T-helper 1 cell treated with Interleukin-12 subunit alpha and Interleukin-12 subunit beta and Interleukin-4 antibody, amounts not matched to agents 30 μg/mL and 1 μg/mL, for 36 hours (primary cell): Measurements from ENCODE around the gene CD34.

Experiments used
- H3K27ac Mint-ChIP-seq: one replicate; pipeline ENCODE4 v1.8.0; 2021; ENCODE audit warnings: mild to moderate bottlenecking, mixed read lengths
- H3K27me3 Mint-ChIP-seq: one replicate; pipeline ENCODE4 v1.8.0; 2021; ENCODE audit warnings: low read depth, mixed read lengths
- H3K36me3 Mint-ChIP-seq: one replicate; pipeline ENCODE4 v1.8.0; 2021; ENCODE audit warnings: low read depth, mixed read lengths
- H3K4me1 Mint-ChIP-seq: one replicate; pipeline ENCODE4 v1.8.0; 2021; ENCODE audit warnings: low read depth, mixed read lengths
- H3K4me3 Mint-ChIP-seq: one replicate; pipeline ENCODE4 v1.8.0; 2021; ENCODE audit warnings: mild to moderate bottlenecking, moderate library complexity, mixed read lengths
- H3K9me3 Mint-ChIP-seq: one replicate; pipeline ENCODE4 v1.8.0; 2021; ENCODE audit warnings: mixed read lengths

CD34 gene

DNA sequence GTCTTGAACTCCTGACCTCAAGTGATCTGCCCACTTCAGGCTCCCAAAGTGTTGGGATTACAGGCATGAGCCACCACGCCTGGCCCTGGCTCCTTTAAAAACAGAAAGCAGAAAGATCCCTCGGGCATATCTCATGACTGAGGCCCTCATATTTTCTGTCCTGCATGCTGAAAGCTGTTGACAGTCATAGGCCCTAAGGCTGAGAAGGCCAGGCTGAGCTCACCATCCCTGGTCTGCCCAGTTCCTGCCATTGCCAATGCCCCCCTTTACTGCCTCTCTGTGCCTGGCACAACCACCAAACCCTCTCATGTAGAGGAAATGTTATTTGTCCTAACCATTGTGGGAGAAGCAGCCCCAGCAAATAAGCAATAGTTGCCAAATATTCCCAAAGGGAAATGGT is 12.7 kb downstream of the CD34 start:
- no peaks in the 10 kb centered on the region for H3K9me3 Mint-ChIP-seq
- H3K27me3 Mint-ChIP-seq, result peaks cover 27% of the 10 kb centered on the region
- no peaks in the 10 kb centered on the region for H3K36me3 Mint-ChIP-seq
- H3K4me3 Mint-ChIP-seq, result no peak overlapping the region
- H3K27ac Mint-ChIP-seq, result no peak overlapping the region
- H3K4me1 Mint-ChIP-seq, result peaks cover 5% of the 10 kb centered on the region

DNA sequence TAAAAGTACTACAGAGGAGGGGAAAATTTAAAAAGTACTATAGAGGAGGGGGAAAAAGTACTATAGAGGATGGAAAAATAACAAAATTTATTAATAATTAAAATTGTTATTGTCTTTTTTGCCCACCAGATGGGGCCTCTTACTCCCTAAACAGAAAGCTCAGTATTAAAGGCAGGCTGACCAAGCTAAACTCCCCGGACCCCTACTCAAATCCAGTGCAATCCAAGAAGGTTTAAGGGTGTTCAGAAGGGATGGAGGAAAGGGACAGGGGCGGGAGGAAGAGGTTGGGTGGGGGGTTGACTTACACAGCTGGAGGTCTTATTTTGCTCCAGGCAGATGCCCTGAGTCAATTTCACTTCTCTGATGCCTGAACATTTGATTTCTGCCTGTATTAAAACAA is 13.7 kb downstream of the CD34 start:
- H3K36me3 Mint-ChIP-seq, result no peaks in the 10 kb centered on the region
- H3K9me3 Mint-ChIP-seq, result no peaks in the 10 kb centered on the region
- peaks cover 32% of the 10 kb centered on the region for H3K27me3 Mint-ChIP-seq
- no peak overlapping the region for H3K4me3 Mint-ChIP-seq
- H3K27ac Mint-ChIP-seq, result no peak overlapping the region
- peaks cover 5% of the 10 kb centered on the region for H3K4me1 Mint-ChIP-seq

- Mint-ChIP-seq H3K9me3 (no peaks in the 10 kb centered on the region), H3K36me3 (no peaks in the 10 kb centered on the region), H3K27ac (no peak overlapping the region), H3K4me3 (no peak overlapping the region), H3K4me1 (peaks cover 5% of the 10 kb centered on the region), H3K27me3 (peaks cover 32% of the 10 kb centered on the region)
Observed at GRCh38 chr1:207896547-207896946, 14.4 kb downstream of the CD34 start.

DNA sequence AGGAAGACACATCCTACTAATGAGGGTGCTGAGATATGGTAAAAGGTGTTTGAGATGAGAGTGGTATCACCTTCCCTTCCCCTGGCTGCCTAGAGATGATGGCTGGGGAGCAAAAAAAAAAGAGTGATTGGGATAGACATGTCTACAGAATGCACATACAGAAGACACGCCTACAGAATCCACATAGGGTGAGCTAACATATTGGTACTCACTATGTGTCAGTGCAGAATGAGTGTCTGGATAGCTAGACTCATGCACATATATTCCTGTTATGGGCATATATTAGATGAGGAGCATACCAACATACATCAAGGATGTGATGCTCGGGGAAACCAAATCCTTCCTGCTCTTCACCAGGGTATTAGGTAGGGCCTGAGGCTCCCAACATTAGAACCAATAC is 16.2 kb downstream of the CD34 start:
- H3K27me3 Mint-ChIP-seq, result peaks cover 33% of the 10 kb centered on the region
- H3K4me1 Mint-ChIP-seq, result peaks cover 3% of the 10 kb centered on the region
- no peaks in the 10 kb centered on the region for H3K36me3 Mint-ChIP-seq
- H3K4me3 Mint-ChIP-seq, result no peak overlapping the region
- H3K9me3 Mint-ChIP-seq, result no peaks in the 10 kb centered on the region
- no peak overlapping the region for H3K27ac Mint-ChIP-seq

DNA sequence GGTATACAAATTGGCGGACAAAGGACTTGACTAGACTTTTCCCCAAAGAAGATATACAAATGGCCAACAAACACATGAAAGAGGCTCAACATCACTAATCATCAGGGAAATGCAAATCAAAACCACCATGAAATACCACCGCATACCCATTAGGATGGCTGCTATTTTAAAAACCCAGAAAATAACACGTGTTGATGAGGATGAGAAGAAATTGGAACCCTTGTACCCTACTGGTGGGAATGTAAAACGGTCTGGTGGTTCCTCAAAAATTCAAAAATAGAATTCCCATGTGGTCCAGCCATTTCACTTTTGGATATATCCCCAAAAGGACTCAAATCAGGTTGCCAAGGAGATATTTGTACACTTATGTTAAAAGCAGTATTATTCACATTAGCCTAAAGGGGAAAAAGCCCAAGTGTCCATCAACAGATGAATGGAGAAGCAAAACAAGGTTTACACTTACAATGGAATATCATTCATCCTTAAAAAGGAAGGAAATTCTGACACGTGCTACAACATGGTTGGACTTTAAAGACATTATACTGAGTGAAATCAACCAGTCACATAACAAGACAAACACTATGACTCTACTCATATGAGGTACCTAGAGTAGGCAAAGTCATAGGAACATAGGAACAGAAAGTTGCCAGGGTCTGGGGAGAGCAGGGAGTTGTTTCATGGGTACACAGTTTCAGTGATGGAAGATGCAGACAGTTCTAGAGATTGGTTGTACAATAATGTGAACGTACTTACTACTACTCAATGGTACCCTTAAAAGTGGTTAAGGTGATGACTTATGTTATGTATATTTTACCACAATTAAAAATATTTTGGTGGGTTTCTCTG is 17.0 kb downstream of the CD34 start:
- Mint-ChIP-seq H3K27ac (no peak overlapping the region), H3K27me3 (peaks cover 39% of the 10 kb centered on the region), H3K4me3 (no peak overlapping the region), H3K9me3 (no peaks in the 10 kb centered on the region), H3K4me1 (peaks cover 5% of the 10 kb centered on the region), H3K36me3 (no peaks in the 10 kb centered on the region)

DNA sequence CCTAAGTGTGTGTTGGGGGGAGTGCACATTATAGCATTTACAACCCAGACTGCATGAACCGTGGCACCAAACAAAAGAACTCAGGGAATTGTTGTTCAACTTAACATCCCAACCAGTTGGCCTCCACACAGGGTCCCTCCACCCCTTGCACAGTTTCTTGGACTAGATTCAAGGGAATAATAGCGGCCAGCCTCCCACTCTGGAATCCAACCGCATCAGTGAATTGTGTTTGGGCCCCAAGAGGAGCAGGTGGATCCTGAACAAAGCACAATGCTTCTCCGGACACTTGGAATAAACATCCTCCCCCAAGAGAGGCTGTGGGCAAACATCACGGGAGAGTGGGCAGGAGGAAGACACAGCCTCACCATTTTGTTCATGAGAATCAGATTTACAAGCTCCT is 18.2 kb downstream of the CD34 start:
- no peaks in the 10 kb centered on the region for H3K36me3 Mint-ChIP-seq
- H3K4me1 Mint-ChIP-seq, result peaks cover 5% of the 10 kb centered on the region
- H3K27me3 Mint-ChIP-seq, result peaks cover 43% of the 10 kb centered on the region
- no peaks in the 10 kb centered on the region for H3K9me3 Mint-ChIP-seq
- no peak overlapping the region for H3K4me3 Mint-ChIP-seq
- H3K27ac Mint-ChIP-seq, result no peak overlapping the region

- Mint-ChIP-seq H3K9me3 (no peaks in the 10 kb centered on the region), H3K27ac (no peak overlapping the region), H3K4me3 (no peak overlapping the region), H3K27me3 (peaks cover 40% of the 10 kb centered on the region), H3K4me1 (peaks cover 9% of the 10 kb centered on the region), H3K36me3 (no peaks in the 10 kb centered on the region)
Observed at GRCh38 chr1:207891148-207891547, 19.8 kb downstream of the CD34 start.

DNA sequence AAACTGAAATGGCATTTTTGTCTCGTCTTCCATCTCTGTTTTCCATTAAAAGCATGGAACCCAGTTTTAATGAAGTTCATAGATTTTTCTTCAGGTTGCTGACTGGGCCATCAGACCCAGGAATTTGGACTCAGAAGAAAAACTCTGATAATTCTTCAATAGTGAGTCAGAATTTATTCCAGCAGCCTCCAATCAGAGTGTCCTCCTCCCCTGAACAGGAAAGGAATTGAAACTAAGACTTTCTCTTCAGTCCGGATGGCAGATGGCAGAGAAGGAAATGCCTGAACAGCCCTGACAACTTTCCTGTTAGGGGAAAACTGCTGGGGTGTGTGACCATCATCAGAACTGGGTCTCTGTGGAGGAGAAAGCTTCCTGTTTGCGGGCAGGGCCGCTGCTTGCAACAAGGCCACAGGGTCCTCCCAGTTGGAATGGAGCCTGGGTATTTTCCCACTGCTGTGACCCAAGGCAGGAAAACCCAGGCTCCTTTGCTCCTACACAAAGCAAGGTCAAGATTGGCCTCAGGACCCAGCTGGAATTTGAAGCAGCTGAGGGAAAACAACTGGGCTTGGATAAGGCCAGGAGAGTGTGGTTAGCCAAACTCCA is 20.7 kb downstream of the CD34 start:
- H3K4me1 Mint-ChIP-seq, result peaks cover 9% of the 10 kb centered on the region
- H3K27ac Mint-ChIP-seq, result no peak overlapping the region
- H3K36me3 Mint-ChIP-seq, result no peaks in the 10 kb centered on the region
- no peak overlapping the region for H3K4me3 Mint-ChIP-seq
- peaks cover 33% of the 10 kb centered on the region for H3K27me3 Mint-ChIP-seq
- H3K9me3 Mint-ChIP-seq, result no peaks in the 10 kb centered on the region

GRCh38 chr1:207888652-207889051 is 22.3 kb downstream of the CD34 start:
- H3K4me1 Mint-ChIP-seq, result peaks cover 21% of the 10 kb centered on the region
- peaks cover 19% of the 10 kb centered on the region for H3K27me3 Mint-ChIP-seq
- peaks cover 2% of the 10 kb centered on the region for H3K36me3 Mint-ChIP-seq
- H3K9me3 Mint-ChIP-seq, result no peaks in the 10 kb centered on the region
- no peak overlapping the region for H3K27ac Mint-ChIP-seq
- no peak overlapping the region for H3K4me3 Mint-ChIP-seq

DNA sequence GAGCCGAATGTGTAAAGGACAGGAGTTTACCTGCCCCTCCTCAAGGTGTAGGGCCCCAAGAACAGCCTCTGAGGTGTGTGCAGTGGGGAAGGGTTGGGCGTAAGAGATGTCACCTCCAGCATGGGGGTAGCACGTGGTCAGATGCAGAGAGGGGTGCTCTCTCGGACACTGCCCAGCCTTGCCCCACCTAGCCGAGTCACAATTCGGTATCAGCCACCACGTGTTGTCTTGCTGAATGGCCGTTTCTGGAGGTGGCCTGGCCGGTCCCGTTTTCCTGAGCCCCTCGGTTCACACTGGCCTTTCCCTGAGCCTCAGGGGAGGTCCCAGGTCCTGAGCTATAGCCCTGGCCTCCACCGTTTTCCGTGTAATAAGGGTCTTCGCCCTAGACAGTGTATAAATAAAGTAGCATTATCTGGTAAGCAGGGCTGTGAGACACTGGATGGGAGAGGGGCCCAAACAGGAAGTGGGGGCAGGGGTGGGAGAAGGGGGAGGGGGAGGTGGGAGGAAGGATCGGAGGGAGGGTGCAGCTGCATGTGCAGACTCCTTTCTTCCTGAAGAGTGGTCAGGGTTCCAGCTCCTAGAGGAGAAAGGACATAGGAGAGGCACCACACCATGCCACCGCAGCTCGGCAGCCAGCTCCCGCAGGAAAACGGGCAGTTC is 23.3 kb downstream of the CD34 start:
- Mint-ChIP-seq H3K4me1 (peaks cover 28% of the 10 kb centered on the region), H3K36me3 (peaks cover 2% of the 10 kb centered on the region)

DNA sequence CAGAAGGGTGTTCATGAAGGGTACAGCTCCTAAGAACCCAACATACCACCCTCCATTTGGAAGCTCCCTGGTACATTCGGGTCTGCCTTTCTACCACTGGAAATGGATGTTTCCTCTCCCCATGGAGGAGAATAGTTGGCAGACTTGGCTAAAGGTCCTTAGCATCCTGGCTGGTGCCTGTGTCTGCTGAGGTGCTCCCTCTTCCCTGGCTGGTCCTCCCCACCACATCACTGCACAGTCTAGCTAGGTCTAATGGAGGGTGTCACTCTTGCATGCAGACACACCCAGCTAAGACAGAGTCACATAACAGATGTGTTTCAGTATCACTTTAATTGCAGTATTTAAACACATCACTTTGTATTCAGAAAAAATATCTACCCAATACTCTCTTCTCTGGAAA is 24.7 kb downstream of the CD34 start:
- peaks cover 2% of the 10 kb centered on the region for H3K36me3 Mint-ChIP-seq
- no peak overlapping the region for H3K4me3 Mint-ChIP-seq
- H3K9me3 Mint-ChIP-seq, result no peaks in the 10 kb centered on the region
- H3K27ac Mint-ChIP-seq, result no peak overlapping the region
- H3K27me3 Mint-ChIP-seq, result peaks cover 12% of the 10 kb centered on the region
- H3K4me1 Mint-ChIP-seq, result peaks cover 35% of the 10 kb centered on the region

More for the DNA sequence above, 23.3 kb downstream of the CD34 start:
- Mint-ChIP-seq H3K27ac (no peak overlapping the region), H3K4me3 (no peak overlapping the region), H3K27me3 (peaks cover 12% of the 10 kb centered on the region), H3K9me3 (no peaks in the 10 kb centered on the region)

- peaks cover 12% of the 10 kb centered on the region for H3K27me3 Mint-ChIP-seq
- H3K27ac Mint-ChIP-seq, result peak overlapping the region; percentile 97
- H3K4me3 Mint-ChIP-seq, result no peak overlapping the region
- peaks cover 2% of the 10 kb centered on the region for H3K36me3 Mint-ChIP-seq
- no peaks in the 10 kb centered on the region for H3K9me3 Mint-ChIP-seq
- H3K4me1 Mint-ChIP-seq, result peaks cover 35% of the 10 kb centered on the region
Observed at GRCh38 chr1:207885129-207886032, 25.5 kb downstream of the CD34 start.

DNA sequence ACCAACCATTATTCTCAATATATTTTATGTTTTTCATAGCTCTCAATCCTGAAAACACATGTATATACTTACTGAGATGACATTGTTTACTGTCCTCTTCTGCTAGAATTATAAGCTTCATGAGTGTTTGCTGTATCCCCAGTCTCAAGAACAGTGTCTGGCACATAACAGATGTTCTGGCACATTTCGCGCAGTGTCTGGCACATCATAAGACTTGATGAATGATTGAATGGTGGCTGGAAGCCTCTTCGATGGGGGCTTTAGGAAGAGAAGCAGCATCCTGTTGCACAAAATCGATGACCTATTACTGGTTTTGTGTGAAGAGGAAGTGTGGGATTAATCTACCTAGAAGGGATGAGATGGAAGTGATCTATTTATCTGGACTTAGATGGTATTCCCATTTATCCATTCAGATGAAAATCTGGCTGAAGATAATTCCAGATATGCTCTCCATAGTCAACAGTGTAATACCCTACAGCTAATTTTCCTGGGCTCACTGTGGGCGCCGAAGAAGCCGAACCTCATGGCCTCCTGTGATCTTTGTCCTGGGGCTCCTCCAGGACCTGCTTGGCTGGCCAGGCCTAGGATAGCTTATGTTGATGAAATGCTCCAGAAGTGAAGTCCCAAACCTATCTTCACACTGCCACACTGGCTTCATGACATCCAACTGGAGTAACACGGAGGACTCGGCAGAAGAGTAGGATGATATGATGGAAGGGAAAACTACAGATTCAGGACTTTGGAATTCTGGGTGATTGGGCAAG is 26.5 kb downstream of the CD34 start:
- H3K4me3 Mint-ChIP-seq, result peak overlapping the region; percentile 87
- H3K27me3 Mint-ChIP-seq, result peaks cover 7% of the 10 kb centered on the region
- peaks cover 34% of the 10 kb centered on the region for H3K4me1 Mint-ChIP-seq

More for the DNA sequence above, 26.5 kb downstream of the CD34 start:
- Mint-ChIP-seq H3K27ac (peak overlapping the region; percentile 97), H3K36me3 (peaks cover 2% of the 10 kb centered on the region), H3K9me3 (no peaks in the 10 kb centered on the region)
